Osteocyte (in vitro differentiated cells): ENCODE measurements around the gene SLC6A12. TPM values are rescaled to one million over a fixed set of nuclear protein-coding genes. Genes with fewer than 3 reads are reported as not detected.

Source experiments
- DNase-seq: peaks from one replicate; pipeline ENCODE4 v3.0.0; 2021; ENCODE audit warnings: mixed read lengths; ENCODE audit not compliant: unreplicated experiment; ENCODE audit errors: extremely low spot score
- H3K27ac Mint-ChIP-seq: one replicate; pipeline ENCODE4 v1.8.0; 2021; ENCODE audit warnings: mild to moderate bottlenecking, mixed read lengths; ENCODE audit not compliant: unreplicated experiment
- H3K27me3 Mint-ChIP-seq: one replicate; pipeline ENCODE4 v1.8.0; 2021; ENCODE audit warnings: mixed read lengths; ENCODE audit not compliant: unreplicated experiment
- H3K36me3 Mint-ChIP-seq: one replicate; pipeline ENCODE4 v1.8.0; 2021; ENCODE audit warnings: mixed read lengths; ENCODE audit not compliant: unreplicated experiment
- H3K4me1 Mint-ChIP-seq: one replicate; pipeline ENCODE4 v1.8.0; 2021; ENCODE audit warnings: mixed read lengths; ENCODE audit not compliant: unreplicated experiment
- H3K4me3 Mint-ChIP-seq: one replicate; pipeline ENCODE4 v1.8.0; 2021; ENCODE audit warnings: mild to moderate bottlenecking, moderate library complexity, mixed read lengths; ENCODE audit not compliant: unreplicated experiment
- H3K9me3 Mint-ChIP-seq: one replicate; pipeline ENCODE4 v1.8.0; 2021; ENCODE audit warnings: mixed read lengths; ENCODE audit not compliant: unreplicated experiment
- CTCF ChIP-seq: fragments of 200-600 bp; sonication (generic); IDR thresholded peaks from 2 replicates; pipeline ENCODE4 v1.5.0; 2021; ENCODE audit warnings: antibody characterized with exemption, mild to moderate bottlenecking, moderate library complexity
- total RNA-seq: library from RNA; stranded (reverse); gene quantifications from 2 replicates; pipeline ENCODE4 v1.2.1, GENCODE V29; 2021

The SLC6A12 gene
- total RNA-seq, 1 donor from 2014 or later = not detected

GRCh38 chr12:211142-211465 is 2.9 kb downstream of the SLC6A12 start:
- DNase-seq = no peak
- Mint-ChIP-seq H3K9me3 (no peaks in the 10 kb centered on the region), H3K27ac (no peak overlapping the region), H3K36me3 (no peaks in the 10 kb centered on the region), H3K4me3 (no peak overlapping the region), H3K27me3 (peaks cover 83% of the 10 kb centered on the region), H3K4me1 (peaks cover 2% of the 10 kb centered on the region)
- no peak for TF ChIP-seq CTCF

GRCh38 chr12:210277-211141 is 3.4 kb downstream of the SLC6A12 start:
- TF ChIP-seq CTCF = no peak
- Mint-ChIP-seq H3K4me1 (peaks cover 2% of the 10 kb centered on the region), H3K9me3 (no peaks in the 10 kb centered on the region), H3K36me3 (no peaks in the 10 kb centered on the region), H3K27me3 (peaks cover 84% of the 10 kb centered on the region), H3K4me3 (no peak overlapping the region), H3K27ac (no peak overlapping the region)
- DNase-seq = no peak

- Mint-ChIP-seq H3K36me3 (no peaks in the 10 kb centered on the region), H3K4me3 (no peak overlapping the region), H3K27me3 (peaks cover 78% of the 10 kb centered on the region), H3K4me1 (peaks cover 2% of the 10 kb centered on the region), H3K9me3 (no peaks in the 10 kb centered on the region), H3K27ac (no peak overlapping the region)
- no peak for DNase-seq
- no peak for TF ChIP-seq CTCF
Observed at GRCh38 chr12:209851-210250, 4.1 kb downstream of the SLC6A12 start.

GRCh38 chr12:209246-209645 is 4.7 kb downstream of the SLC6A12 start:
- Mint-ChIP-seq H3K27ac (no peak overlapping the region), H3K4me1 (peaks cover 2% of the 10 kb centered on the region), H3K27me3 (peaks cover 74% of the 10 kb centered on the region), H3K36me3 (no peaks in the 10 kb centered on the region), H3K4me3 (no peak overlapping the region), H3K9me3 (no peaks in the 10 kb centered on the region)
- TF ChIP-seq CTCF = no peak
- DNase-seq = no peak

- Mint-ChIP-seq H3K9me3 (no peaks in the 10 kb centered on the region), H3K27me3 (peaks cover 73% of the 10 kb centered on the region), H3K4me1 (peaks cover 4% of the 10 kb centered on the region), H3K27ac (no peak overlapping the region), H3K36me3 (no peaks in the 10 kb centered on the region), H3K4me3 (no peak overlapping the region)
- no peak for TF ChIP-seq CTCF
- no peak for DNase-seq
Observed at GRCh38 chr12:208813-209212, 5.1 kb downstream of the SLC6A12 start.
